ENCODE data around the gene CCDC197. TPM values are rescaled to one million over a fixed set of nuclear protein-coding genes. Genes with fewer than 3 reads are reported as not detected.

The CCDC197 gene
- total RNA-seq, 1 experiment from 2014 or later = not detected

DNA sequence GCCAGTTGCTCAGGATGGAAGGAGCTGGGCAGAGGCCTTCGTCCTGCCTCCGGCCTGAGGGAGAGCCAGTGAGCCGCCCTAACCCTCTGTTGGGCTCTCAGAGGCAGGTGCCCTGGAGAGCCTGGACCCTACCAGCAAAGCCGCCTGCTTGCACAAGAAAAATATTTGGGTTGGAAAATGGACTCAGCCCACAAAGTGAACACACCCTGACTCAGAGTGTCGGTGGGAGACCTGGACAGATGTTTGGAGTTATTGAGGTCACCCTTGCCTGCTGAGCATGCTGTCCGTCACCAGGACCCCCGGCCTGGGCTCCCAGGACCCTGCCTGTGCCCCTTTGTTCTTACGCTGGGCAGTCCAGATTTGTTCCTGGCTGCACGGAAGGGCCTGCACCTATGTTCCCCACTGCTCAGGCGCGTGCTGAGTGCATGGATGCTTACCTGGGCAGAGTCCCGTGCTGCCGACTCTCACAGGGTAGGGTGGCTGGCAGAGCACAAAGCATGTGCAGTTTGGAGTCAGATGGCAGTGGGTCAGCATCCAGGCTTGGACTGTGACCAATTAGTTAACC, 47.5 kb upstream of the CCDC197 start:
- no peak for ATAC-seq
- CTCF ChIA-PET = interaction anchor here (1.2 to 5.9 kb wide), 3 partner anchors 10 to 187 kb away, joined by 4 to 66 read pairs (median 5); no protein-coding TSS in a partner anchor
- H3K36me3 Mint-ChIP-seq = no peaks in the 10 kb centered on the region
- H3K4me1 Mint-ChIP-seq = peaks cover 17% of the 10 kb centered on the region
- TF ChIP-seq TP53 (CRISPR knock-in tag; IDR thresholded peaks at IDR 0.05) = no peak
- TF ChIP-seq, protein P1, sequence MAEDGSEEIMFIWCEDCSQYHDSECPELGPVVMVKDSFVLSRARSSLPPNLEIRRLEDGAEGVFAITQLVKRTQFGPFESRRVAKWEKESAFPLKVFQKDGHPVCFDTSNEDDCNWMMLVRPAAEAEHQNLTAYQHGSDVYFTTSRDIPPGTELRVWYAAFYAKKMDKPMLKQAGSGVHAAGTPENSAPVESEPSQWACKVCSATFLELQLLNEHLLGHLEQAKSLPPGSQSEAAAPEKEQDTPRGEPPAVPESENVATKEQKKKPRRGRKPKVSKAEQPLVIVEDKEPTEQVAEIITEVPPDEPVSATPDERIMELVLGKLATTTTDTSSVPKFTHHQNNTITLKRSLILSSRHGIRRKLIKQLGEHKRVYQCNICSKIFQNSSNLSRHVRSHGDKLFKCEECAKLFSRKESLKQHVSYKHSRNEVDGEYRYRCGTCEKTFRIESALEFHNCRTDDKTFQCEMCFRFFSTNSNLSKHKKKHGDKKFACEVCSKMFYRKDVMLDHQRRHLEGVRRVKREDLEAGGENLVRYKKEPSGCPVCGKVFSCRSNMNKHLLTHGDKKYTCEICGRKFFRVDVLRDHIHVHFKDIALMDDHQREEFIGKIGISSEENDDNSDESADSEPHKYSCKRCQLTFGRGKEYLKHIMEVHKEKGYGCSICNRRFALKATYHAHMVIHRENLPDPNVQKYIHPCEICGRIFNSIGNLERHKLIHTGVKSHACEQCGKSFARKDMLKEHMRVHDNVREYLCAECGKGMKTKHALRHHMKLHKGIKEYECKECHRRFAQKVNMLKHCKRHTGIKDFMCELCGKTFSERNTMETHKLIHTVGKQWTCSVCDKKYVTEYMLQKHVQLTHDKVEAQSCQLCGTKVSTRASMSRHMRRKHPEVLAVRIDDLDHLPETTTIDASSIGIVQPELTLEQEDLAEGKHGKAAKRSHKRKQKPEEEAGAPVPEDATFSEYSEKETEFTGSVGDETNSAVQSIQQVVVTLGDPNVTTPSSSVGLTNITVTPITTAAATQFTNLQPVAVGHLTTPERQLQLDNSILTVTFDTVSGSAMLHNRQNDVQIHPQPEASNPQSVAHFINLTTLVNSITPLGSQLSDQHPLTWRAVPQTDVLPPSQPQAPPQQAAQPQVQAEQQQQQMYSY (CRISPR knock-in tag; IDR thresholded peaks at IDR 0.05) = no peak
- TF ChIP-seq ELF4 (CRISPR knock-in tag; IDR thresholded peaks at IDR 0.05; ENCODE audit: low read depth) = no peak
- no peak for TF ChIP-seq GRHL2 (CRISPR knock-in tag; IDR thresholded peaks at IDR 0.05; ENCODE audit: insufficient replicate concordance, severe bottlenecking)
- no peak for TF ChIP-seq ZNF263 (CRISPR knock-in tag; IDR thresholded peaks at IDR 0.05; ENCODE audit: low read depth)
- TF ChIP-seq ZBTB21 (CRISPR knock-in tag; IDR thresholded peaks at IDR 0.05; ENCODE audit: borderline replicate concordance) = no peak
- no peaks in the 10 kb centered on the region for H3K27me3 Mint-ChIP-seq (ENCODE audit: low read depth)
- POLR2A ChIA-PET = no interaction called here
- H3K27ac Mint-ChIP-seq = no peak overlapping the region
- no peaks in the 10 kb centered on the region for H3K9me3 Mint-ChIP-seq
- H3K4me3 Mint-ChIP-seq = no peak overlapping the region
- no peak for DNase-seq (ENCODE audit: low spot score)

DNA sequence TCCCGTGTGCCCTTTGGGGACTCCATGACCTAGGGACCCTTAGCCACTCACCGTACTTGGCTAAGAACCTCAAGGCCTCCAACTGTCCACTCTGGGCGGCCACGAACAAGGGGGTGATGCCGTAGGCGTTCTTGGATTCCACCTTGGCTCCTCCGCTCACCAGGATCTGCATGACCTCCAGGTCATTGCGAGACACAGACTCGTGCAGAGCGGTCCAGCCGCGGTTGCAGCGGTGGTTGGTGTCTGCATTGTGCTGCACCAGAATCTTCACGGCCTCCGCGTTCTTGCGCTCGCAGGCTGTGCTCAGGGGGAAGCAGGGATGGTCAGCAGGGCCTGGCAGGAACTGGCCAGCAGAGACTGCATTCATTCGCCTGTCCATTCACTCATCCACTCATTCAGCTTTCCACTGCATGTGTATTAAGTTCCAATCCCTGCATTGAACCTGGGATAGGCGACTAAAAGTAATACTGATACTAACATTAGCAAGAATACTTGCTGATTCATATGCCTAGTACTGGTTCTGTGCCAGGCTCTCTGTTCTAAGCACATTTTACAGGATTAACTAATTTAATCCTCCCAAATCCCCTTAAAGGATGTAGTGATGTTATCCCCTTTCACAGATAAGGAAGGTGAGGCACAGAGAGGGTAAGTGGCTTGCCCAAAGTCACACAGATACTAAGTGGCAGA, 46.0 kb upstream of the CCDC197 start:
- no peaks in the 10 kb centered on the region for H3K9me3 Mint-ChIP-seq
- H3K4me3 Mint-ChIP-seq = no peak overlapping the region
- DNase-seq (ENCODE audit: low spot score) = no peak
- ATAC-seq = no peak
- ChIA-PET POLR2A (no interaction called here), CTCF (interaction anchor here (0.6 to 5.9 kb wide), 3 partner anchors 11 to 186 kb away, joined by 3 to 66 read pairs (median 5); no protein-coding TSS in a partner anchor)
- no peaks in the 10 kb centered on the region for H3K27me3 Mint-ChIP-seq (ENCODE audit: low read depth)
- no peaks in the 10 kb centered on the region for H3K36me3 Mint-ChIP-seq
- no peak overlapping the region for H3K27ac Mint-ChIP-seq
- peaks cover 25% of the 10 kb centered on the region for H3K4me1 Mint-ChIP-seq
- TF ChIP-seq FOXP1 (CRISPR knock-in tag; IDR thresholded peaks at IDR 0.05; ENCODE audit: borderline replicate concordance) (no peak), GRHL2 (CRISPR knock-in tag; IDR thresholded peaks at IDR 0.05; ENCODE audit: insufficient replicate concordance, severe bottlenecking) (no peak), ZNF671 (CRISPR knock-in tag; IDR thresholded peaks at IDR 0.05) (no peak), OVOL2 (CRISPR knock-in tag; IDR thresholded peaks at IDR 0.05; ENCODE audit: borderline replicate concordance) (no peak), ZNF423 (CRISPR knock-in tag; IDR thresholded peaks at IDR 0.05) (no peak), TEAD1 (CRISPR knock-in tag; IDR thresholded peaks at IDR 0.05) (no peak), NFATC4 (CRISPR knock-in tag; IDR thresholded peaks at IDR 0.05) (no peak), JUN (CRISPR knock-in tag; IDR thresholded peaks at IDR 0.05) (no peak), FOXK1 (CRISPR knock-in tag; IDR thresholded peaks at IDR 0.05) (no peak), TEAD4 (CRISPR knock-in tag; IDR thresholded peaks at IDR 0.05) (no peak)
- TF ChIP-seq, protein P2, sequence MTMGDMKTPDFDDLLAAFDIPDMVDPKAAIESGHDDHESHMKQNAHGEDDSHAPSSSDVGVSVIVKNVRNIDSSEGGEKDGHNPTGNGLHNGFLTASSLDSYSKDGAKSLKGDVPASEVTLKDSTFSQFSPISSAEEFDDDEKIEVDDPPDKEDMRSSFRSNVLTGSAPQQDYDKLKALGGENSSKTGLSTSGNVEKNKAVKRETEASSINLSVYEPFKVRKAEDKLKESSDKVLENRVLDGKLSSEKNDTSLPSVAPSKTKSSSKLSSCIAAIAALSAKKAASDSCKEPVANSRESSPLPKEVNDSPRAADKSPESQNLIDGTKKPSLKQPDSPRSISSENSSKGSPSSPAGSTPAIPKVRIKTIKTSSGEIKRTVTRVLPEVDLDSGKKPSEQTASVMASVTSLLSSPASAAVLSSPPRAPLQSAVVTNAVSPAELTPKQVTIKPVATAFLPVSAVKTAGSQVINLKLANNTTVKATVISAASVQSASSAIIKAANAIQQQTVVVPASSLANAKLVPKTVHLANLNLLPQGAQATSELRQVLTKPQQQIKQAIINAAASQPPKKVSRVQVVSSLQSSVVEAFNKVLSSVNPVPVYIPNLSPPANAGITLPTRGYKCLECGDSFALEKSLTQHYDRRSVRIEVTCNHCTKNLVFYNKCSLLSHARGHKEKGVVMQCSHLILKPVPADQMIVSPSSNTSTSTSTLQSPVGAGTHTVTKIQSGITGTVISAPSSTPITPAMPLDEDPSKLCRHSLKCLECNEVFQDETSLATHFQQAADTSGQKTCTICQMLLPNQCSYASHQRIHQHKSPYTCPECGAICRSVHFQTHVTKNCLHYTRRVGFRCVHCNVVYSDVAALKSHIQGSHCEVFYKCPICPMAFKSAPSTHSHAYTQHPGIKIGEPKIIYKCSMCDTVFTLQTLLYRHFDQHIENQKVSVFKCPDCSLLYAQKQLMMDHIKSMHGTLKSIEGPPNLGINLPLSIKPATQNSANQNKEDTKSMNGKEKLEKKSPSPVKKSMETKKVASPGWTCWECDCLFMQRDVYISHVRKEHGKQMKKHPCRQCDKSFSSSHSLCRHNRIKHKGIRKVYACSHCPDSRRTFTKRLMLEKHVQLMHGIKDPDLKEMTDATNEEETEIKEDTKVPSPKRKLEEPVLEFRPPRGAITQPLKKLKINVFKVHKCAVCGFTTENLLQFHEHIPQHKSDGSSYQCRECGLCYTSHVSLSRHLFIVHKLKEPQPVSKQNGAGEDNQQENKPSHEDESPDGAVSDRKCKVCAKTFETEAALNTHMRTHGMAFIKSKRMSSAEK (CRISPR knock-in tag; IDR thresholded peaks at IDR 0.05; ENCODE audit: borderline replicate concordance) = no peak
- TF ChIP-seq, protein P3, sequence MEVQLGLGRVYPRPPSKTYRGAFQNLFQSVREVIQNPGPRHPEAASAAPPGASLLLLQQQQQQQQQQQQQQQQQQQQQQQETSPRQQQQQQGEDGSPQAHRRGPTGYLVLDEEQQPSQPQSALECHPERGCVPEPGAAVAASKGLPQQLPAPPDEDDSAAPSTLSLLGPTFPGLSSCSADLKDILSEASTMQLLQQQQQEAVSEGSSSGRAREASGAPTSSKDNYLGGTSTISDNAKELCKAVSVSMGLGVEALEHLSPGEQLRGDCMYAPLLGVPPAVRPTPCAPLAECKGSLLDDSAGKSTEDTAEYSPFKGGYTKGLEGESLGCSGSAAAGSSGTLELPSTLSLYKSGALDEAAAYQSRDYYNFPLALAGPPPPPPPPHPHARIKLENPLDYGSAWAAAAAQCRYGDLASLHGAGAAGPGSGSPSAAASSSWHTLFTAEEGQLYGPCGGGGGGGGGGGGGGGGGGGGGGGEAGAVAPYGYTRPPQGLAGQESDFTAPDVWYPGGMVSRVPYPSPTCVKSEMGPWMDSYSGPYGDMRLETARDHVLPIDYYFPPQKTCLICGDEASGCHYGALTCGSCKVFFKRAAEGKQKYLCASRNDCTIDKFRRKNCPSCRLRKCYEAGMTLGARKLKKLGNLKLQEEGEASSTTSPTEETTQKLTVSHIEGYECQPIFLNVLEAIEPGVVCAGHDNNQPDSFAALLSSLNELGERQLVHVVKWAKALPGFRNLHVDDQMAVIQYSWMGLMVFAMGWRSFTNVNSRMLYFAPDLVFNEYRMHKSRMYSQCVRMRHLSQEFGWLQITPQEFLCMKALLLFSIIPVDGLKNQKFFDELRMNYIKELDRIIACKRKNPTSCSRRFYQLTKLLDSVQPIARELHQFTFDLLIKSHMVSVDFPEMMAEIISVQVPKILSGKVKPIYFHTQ (CRISPR knock-in tag; IDR thresholded peaks at IDR 0.05) = no peak
- TF ChIP-seq, protein P4, sequence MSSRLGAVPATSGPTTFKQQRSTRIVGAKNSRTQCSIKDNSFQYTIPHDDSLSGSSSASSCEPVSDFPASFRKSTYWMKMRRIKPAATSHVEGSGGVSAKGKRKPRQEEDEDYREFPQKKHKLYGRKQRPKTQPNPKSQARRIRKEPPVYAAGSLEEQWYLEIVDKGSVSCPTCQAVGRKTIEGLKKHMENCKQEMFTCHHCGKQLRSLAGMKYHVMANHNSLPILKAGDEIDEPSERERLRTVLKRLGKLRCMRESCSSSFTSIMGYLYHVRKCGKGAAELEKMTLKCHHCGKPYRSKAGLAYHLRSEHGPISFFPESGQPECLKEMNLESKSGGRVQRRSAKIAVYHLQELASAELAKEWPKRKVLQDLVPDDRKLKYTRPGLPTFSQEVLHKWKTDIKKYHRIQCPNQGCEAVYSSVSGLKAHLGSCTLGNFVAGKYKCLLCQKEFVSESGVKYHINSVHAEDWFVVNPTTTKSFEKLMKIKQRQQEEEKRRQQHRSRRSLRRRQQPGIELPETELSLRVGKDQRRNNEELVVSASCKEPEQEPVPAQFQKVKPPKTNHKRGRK (CRISPR knock-in tag; IDR thresholded peaks at IDR 0.05; ENCODE audit: borderline replicate concordance) = no peak
- TF ChIP-seq, protein P5, sequence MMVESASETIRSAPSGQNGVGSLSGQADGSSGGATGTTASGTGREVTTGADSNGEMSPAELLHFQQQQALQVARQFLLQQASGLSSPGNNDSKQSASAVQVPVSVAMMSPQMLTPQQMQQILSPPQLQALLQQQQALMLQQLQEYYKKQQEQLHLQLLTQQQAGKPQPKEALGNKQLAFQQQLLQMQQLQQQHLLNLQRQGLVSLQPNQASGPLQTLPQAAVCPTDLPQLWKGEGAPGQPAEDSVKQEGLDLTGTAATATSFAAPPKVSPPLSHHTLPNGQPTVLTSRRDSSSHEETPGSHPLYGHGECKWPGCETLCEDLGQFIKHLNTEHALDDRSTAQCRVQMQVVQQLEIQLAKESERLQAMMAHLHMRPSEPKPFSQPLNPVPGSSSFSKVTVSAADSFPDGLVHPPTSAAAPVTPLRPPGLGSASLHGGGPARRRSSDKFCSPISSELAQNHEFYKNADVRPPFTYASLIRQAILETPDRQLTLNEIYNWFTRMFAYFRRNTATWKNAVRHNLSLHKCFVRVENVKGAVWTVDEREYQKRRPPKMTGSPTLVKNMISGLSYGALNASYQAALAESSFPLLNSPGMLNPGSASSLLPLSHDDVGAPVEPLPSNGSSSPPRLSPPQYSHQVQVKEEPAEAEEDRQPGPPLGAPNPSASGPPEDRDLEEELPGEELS (CRISPR knock-in tag; IDR thresholded peaks at IDR 0.05) = no peak

Data from WTC11 (cell line).